ENCODE measurements around the gene GNAQ.

GRCh38 chr9:77803423-77803822, 228.2 kb downstream of the GNAQ start:
- TF ChIP-seq, protein P1, sequence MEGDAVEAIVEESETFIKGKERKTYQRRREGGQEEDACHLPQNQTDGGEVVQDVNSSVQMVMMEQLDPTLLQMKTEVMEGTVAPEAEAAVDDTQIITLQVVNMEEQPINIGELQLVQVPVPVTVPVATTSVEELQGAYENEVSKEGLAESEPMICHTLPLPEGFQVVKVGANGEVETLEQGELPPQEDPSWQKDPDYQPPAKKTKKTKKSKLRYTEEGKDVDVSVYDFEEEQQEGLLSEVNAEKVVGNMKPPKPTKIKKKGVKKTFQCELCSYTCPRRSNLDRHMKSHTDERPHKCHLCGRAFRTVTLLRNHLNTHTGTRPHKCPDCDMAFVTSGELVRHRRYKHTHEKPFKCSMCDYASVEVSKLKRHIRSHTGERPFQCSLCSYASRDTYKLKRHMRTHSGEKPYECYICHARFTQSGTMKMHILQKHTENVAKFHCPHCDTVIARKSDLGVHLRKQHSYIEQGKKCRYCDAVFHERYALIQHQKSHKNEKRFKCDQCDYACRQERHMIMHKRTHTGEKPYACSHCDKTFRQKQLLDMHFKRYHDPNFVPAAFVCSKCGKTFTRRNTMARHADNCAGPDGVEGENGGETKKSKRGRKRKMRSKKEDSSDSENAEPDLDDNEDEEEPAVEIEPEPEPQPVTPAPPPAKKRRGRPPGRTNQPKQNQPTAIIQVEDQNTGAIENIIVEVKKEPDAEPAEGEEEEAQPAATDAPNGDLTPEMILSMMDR (conservative IDR thresholded peaks at IDR 0.05; ENCODE audit: low read depth, low read length): no peak
- no peak for TF ChIP-seq POLR2A (IDR thresholded peaks at IDR 0.05; ENCODE audit: low read depth, low read length)
- no peak for TF ChIP-seq RFX5 (IDR thresholded peaks at IDR 0.05; ENCODE audit: low read depth, low read length)
- TF ChIP-seq NFE2L2 (IDR thresholded peaks at IDR 0.05; ENCODE audit: low read depth, low read length): no peak
- TF ChIP-seq RAD21 (IDR thresholded peaks at IDR 0.05; ENCODE audit: low read length): no peak
- no peak for TF ChIP-seq RCOR1 (IDR thresholded peaks at IDR 0.05; ENCODE audit: insufficient replicate concordance, low read length)
- TF ChIP-seq CEBPB (IDR thresholded peaks at IDR 0.05; ENCODE audit: low read depth, low read length): no peak
- TF ChIP-seq MAZ (IDR thresholded peaks at IDR 0.05; ENCODE audit: borderline replicate concordance, low read depth, low read length): no peak
- TF ChIP-seq, protein P2, sequence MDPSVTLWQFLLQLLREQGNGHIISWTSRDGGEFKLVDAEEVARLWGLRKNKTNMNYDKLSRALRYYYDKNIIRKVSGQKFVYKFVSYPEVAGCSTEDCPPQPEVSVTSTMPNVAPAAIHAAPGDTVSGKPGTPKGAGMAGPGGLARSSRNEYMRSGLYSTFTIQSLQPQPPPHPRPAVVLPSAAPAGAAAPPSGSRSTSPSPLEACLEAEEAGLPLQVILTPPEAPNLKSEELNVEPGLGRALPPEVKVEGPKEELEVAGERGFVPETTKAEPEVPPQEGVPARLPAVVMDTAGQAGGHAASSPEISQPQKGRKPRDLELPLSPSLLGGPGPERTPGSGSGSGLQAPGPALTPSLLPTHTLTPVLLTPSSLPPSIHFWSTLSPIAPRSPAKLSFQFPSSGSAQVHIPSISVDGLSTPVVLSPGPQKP (IDR thresholded peaks at IDR 0.05; ENCODE audit: borderline replicate concordance, low read depth, low read length): no peak
- TF ChIP-seq SMC3 (IDR thresholded peaks at IDR 0.05; ENCODE audit: low read depth, low read length): no peak
- TF ChIP-seq BHLHE40 (IDR thresholded peaks at IDR 0.05; ENCODE audit: low read depth, low read length): no peak

Measured in IMR-90 (cell line).